Muscle layer of colon (tissue), 2 donors: ENCODE data around the gene INSL4.

Experiments used
- H3K27ac ChIP-seq: one replicate; pipeline ENCODE4 v1.7.0; 2013; ENCODE audit warnings: low read depth, mild to moderate bottlenecking, low read length, moderate library complexity
- H3K27me3 ChIP-seq, 2 donors: one replicate each; pipeline ENCODE4 v1.7.0; 2013; ENCODE audit warnings: low read length in 2 of 2, mild to moderate bottlenecking in 2 of 2; ENCODE audit not compliant: insufficient read depth in 2 of 2, control insufficient read depth in 1 of 2
- H3K36me3 ChIP-seq: one replicate; pipeline ENCODE4 v1.7.0; 2013; ENCODE audit warnings: mild to moderate bottlenecking, low read length; ENCODE audit not compliant: insufficient read depth
- H3K4me1 ChIP-seq: one replicate; pipeline ENCODE4 v1.7.0; 2013; ENCODE audit warnings: mild to moderate bottlenecking, low read length; ENCODE audit not compliant: insufficient read depth
- H3K4me3 ChIP-seq, 2 donors: one replicate each; pipeline ENCODE4 v1.7.0; 2013; ENCODE audit warnings: low read length in 2 of 2, low read depth in 1 of 2, mild to moderate bottlenecking in 1 of 2, moderate library complexity in 1 of 2
- H3K9ac ChIP-seq: one replicate; pipeline ENCODE4 v1.7.0; 2013; ENCODE audit warnings: low read length
- H3K9me3 ChIP-seq: one replicate; pipeline ENCODE4 v1.7.0; 2013; ENCODE audit warnings: mild to moderate bottlenecking, low read length
- donor health status: abdominal sarcoma.
- donor health status: Adenocarcinoma of cecum.

INSL4 gene

DNA sequence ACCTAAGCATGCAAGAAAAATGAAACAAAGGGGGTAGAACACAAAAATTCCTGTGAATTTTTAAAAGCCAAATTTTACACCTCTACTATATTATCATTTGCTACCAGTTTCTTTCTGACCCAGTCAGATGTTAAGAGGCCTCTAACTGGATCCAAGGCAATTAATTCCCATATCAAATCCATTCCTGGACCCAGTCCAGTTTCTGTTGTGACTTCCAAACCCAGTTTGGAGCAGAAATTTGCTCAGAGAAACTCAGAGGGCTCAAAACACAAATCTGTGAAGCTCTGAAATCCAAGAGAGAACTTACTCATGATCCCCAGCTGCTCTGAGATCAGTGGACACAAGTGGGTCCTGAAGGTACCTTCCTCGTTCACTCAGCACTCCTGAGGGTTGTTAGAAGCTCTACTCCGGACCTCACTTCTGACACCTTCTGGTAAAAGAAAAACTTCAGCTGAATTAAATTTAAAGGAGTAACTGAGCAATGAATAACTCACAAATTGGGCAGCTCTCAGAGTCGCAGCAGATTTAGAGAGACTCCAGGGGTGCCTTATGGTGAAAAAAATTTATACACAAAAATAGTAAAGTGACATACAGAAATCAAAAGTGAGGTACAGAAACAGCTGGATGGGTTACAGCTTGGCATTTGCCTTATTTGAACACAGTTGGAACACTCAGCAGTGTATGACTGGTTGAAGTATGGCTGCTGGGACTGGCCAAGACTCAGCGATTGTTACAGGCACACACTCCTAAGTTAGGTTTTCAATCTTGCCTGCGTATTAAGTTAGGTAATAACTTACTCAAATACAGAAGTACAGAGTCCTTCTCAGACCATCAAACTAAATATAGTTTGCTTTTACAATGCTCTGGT is 32.4 kb downstream of the INSL4 start:
- H3K4me1 ChIP-seq, result no peaks in the 10 kb centered on the region
- no peak overlapping the region for H3K9ac ChIP-seq
- H3K27ac ChIP-seq, result no peak overlapping the region
- H3K27me3 ChIP-seq, result no peaks in the 10 kb centered on the region
- H3K36me3 ChIP-seq, result no peaks in the 10 kb centered on the region
- no peaks in the 10 kb centered on the region for H3K9me3 ChIP-seq
- no peak overlapping the region for H3K4me3 ChIP-seq

GRCh38 chr9:5264219-5264595 is 33.0 kb downstream of the INSL4 start:
- Histone ChIP-seq H3K36me3 (no peaks in the 10 kb centered on the region), H3K9me3 (no peaks in the 10 kb centered on the region), H3K4me1 (no peaks in the 10 kb centered on the region), H3K27ac (no peak overlapping the region), H3K4me3 (no peak overlapping the region), H3K27me3 (no peaks in the 10 kb centered on the region), H3K9ac (no peak overlapping the region)

- Histone ChIP-seq H3K27ac (no peak overlapping the region), H3K4me1 (no peaks in the 10 kb centered on the region), H3K9ac (no peak overlapping the region), H3K9me3 (no peaks in the 10 kb centered on the region), H3K27me3 (no peaks in the 10 kb centered on the region), H3K4me3 (no peak overlapping the region), H3K36me3 (no peaks in the 10 kb centered on the region)
These were observed 34.7 kb downstream of the INSL4 start for GRCh38 chr9:5265939-5266338.

- Histone ChIP-seq H3K27ac (no peak overlapping the region), H3K9ac (no peak overlapping the region), H3K36me3 (no peaks in the 10 kb centered on the region), H3K4me1 (no peaks in the 10 kb centered on the region), H3K4me3 (no peak overlapping the region), H3K9me3 (no peaks in the 10 kb centered on the region), H3K27me3 (no peaks in the 10 kb centered on the region)
These were observed 38.1 kb downstream of the INSL4 start for GRCh38 chr9:5269249-5269715.

GRCh38 chr9:5274770-5275169 is 43.6 kb downstream of the INSL4 start:
- Histone ChIP-seq H3K9ac (no peak overlapping the region), H3K4me1 (no peaks in the 10 kb centered on the region), H3K4me3 (no peak overlapping the region), H3K9me3 (no peaks in the 10 kb centered on the region), H3K27me3 (no peaks in the 10 kb centered on the region), H3K27ac (no peak overlapping the region), H3K36me3 (no peaks in the 10 kb centered on the region)

GRCh38 chr9:5278486-5278885 is 47.3 kb downstream of the INSL4 start:
- no peaks in the 10 kb centered on the region for H3K36me3 ChIP-seq
- no peaks in the 10 kb centered on the region for H3K4me1 ChIP-seq
- H3K9me3 ChIP-seq, result no peaks in the 10 kb centered on the region
- H3K4me3 ChIP-seq, result no peak overlapping the region
- no peak overlapping the region for H3K27ac ChIP-seq
- H3K27me3 ChIP-seq, result no peaks in the 10 kb centered on the region
- no peak overlapping the region for H3K9ac ChIP-seq
